NCI-H128 (cell line): ENCODE data around the gene RAB3C.
"Not testable (repeated sequence)": the region's sequence is repeated elsewhere in the genome, so short reads cannot be mapped to it uniquely, and the experiment has no call there.

Source experiments
- DNase-seq: peaks from one replicate; lab custom pipeline; 2025; ENCODE audit not compliant: unreplicated experiment; lab: John Stamatoyannopoulos, UW

The RAB3C gene

DNA sequence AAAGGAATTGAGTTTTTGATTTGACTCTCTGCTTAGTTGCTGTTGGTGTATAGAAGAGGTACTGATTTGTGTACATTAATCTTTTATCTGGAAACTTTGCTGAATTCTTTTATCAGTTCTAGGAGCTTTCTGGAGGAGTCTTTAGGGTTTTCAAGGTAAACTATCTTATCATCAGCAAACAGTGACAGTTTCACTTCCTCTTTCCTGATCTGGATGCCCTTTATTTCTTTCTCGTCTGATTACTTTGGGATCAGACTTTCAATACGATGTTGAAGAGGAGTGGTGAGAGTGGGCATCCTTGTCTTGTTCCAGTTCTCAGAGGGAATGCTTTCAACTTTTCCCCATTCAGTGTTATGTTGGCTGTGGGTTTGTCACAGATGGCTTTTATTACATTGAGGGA, 17.7 kb downstream of the RAB3C start:
- not testable (repeated sequence) for DNase-seq

DNA sequence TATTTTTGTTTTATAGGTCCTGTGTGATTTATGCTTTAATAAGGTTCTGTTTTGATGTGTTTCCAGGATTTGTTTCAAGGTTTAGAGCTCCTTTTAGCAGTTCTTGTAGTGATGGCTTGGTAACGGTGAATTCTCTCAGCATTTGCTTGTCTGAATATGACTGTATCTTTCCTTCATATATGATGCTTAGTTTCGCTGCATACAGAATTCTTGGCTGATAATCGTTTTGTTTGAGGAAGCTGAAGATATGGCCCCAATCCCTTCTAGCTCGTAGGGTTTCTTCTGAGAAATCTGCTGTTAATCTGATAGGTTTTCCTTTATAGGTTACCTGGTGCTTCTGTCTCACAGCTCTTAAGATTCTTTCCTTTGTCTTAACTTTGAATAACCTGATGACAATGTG, 20.0 kb downstream of the RAB3C start:
- not testable (repeated sequence) for DNase-seq

DNA sequence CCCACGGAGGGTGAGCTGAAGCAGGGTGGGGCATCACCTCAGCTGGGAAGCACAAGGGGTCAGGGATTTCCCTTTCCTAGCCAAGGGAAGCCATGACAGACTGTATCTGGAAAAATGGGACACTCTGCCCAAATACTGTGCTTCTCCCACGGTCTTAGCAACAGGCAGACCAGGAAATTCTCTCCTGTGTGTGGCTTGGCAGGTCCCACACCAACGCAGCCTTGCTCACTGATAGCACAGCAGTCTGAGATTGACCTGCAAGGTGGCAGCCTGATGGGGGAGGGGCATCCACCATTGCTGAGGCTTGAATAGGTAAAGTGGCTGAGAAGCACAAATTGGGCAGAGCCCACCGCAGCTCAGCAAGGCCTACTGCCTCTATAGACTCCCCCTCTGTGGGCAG, 23.2 kb downstream of the RAB3C start:
- DNase-seq: no peak

DNA sequence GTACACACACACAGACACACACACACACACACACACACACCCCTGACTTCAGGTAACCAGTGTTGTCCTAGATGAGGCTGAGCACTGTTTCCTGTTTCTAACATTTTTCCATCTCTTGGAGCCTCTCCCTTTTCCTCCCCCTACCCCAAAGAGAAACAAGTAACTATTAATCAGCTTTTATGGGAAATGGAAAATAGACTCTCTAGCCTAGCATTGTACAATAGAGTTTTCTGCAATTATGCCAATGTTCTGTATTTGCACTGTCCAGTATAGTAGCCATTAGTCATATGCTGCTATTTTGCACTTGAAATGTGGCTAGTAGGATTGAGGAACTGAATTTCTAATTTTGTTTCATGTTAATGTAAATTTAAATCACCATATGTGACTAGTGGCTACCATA, 33.1 kb downstream of the RAB3C start:
- DNase-seq: no peak

- no peak for DNase-seq
Observed at GRCh38 chr5:58617241-58617640, 34.4 kb downstream of the RAB3C start.

GRCh38 chr5:58620336-58620735, 37.5 kb downstream of the RAB3C start:
- no peak for DNase-seq

DNA sequence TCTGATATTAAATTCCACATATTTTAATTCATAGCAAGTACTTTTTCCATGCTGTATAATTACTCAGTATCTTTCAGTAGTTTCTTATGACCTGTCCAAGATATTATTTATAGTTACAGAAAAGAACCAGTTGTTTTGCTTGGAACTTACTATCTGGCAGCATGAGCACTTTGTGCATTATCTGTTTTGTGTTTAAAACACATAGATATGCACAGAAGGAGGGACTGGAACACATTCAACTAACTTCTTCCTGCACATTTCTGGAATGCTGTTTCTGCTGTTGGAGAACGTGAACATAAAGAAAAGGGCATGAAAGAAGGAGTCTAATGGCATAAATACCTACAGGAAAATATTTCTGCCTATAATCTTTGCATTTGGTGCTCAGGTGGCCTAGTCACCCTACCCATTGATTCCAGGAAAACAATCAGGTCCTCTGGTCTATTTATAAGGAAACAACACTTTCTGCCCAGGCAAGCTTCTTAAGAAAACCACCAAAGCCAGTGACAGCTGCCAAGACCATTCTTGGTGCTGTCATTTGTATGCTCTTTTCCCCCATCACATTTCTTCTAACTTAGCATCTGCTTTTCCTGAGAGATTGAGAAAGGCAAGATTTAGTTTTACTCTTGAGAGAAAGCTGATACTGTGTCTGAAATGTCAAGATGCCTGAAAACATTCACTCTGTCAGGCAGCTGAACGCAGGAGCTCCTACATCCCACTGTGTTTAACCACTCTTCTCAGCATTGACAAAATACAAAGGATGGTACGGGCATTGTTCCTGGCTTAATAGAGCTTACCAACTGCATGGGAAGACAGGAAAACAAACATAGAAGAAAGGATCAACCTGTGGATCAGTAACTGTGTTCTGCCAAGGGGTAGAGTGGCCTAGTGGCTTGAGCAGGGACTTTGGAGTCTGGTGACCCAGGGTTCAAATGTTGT, 40.3 kb downstream of the RAB3C start:
- DNase-seq: no peak

DNA sequence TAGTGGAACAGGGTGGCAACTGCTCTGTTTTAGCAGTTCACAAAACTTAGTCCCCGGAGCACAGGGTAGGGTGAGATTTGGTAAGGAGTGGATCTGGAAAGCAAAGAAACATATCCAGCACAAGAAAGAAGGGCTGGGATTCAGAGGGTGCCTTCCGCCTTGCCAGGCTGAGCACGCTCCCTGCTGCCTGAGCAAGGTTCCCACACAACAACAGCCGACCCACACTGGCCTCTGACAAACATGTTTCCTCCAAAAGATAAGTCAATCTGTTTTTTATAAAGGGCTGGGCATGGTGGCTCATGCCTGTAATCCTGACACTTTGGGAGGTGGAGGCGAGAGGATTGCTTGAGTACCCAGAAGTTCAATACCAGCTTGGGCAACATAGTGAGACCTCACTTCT, 45.8 kb downstream of the RAB3C start:
- no peak for DNase-seq

DNA sequence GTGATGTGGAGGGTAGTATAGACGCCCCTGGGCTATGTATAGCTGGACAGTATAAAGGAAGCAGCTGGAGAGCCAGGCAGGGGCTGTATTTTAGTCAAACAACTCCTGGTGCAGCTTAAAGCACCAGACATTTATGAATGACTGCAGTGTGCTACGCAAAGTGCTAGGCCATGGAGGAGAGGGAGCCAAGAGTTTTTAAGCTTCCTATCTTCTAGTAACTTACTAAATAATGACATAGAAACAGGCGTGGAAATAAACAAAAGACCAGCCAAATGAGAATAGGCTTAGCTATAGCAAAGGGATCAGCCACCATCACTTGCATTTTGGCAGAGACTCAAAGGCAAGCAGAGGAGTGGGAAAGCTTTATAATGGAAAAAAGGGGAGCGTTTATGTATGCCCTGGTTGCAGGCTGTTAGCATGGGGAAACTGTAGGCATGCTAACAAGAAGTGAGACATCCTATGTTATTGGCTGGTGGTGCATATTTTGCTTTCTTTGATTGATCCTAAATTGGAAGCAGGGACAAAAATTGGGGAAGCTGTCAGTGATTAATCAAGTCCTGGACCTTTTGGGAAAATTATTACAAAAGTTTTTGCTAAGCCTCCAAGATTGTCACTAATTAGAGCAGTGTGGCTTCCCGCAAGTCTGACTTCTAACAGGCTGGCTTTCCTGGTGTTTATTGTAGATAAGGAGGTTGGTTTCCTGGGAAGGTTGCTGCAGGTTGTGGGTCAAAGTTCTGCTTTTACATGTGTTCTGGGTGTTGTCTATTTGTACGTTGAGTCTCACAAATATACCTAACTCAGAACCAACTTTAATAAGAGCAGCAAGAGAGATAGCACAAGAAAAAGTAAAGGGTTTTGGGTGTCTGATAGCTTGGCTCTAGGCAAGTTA, 46.6 kb downstream of the RAB3C start:
- DNase-seq: no peak

DNA sequence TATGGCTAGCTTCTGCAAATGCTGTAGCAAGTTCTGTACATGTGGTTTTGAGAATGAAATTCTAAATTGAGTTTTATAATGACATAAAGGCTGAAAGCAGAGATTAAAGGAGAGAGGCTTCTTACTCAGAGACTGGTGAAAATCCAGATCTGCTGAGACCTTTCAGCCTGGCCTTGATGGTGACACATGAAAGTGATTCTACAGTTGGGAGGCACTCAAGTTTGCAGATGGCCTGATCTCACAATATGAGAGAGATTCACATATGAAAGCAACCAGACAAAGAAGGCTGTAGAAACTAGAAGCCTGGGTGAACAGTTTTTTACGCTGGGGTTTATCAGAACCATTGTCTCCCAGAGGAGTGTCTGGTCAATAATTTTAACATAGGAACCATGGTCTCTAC, 49.0 kb downstream of the RAB3C start:
- DNase-seq: no peak

GRCh38 chr5:58635416-58635815, 52.5 kb downstream of the RAB3C start:
- no peak for DNase-seq

DNA sequence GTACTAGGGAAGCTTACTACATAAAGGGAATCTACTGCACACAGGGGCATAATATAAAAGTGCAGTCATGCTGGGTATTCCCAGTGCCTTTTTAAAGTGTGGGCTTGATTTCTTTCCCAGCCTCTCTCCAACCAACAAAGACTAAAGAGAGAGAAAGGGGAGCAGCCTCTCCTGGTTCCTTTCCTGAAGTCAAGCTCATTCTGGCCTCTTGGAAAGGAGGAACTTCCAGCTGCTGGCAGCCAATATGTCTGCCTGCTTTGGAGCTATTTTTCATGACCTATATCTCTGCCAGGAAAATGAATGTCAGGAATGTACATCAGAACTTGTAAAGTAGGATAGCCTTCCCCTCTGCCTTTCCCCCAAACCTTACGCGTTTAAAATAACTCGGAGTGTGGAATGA, 57.1 kb downstream of the RAB3C start:
- DNase-seq: no peak

DNA sequence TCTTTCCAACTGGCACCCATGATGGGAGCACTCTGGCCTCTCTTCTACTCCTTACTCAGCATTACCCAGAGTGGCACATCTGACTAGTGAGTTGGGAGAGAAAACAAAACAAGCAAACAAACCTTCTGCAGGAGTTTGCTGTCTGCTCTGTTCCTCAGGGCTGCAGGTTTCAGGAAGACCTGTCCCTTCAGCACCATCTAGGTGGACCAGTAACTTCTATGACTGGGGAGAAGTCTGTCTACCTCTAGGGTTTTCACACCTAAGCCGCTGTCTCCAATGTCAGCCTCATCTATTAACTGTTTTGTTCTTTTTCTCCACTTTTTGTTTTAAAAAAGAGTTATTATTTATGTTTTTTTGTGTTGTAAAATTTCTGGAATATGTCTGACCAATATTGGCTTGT, 58.7 kb downstream of the RAB3C start:
- DNase-seq: no peak

DNA sequence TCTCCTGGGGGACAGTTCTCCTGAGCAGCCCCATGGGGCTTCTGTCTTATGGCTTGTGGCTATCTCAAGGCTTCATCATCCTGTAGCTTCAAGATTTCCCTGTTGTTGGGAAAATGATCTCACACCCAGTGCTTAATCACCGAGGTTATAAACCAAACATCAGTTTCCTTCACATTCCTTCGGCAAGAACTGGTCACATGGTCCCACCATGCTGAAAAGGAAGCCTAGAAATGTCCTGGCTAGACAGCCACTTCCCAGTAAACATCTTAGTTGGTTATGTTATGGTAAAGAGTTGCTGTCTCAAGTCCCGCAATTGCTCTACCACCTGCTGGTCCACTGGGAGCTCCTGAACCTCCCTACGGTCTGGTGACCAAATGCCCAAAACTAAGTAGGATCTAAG, 66.0 kb downstream of the RAB3C start:
- DNase-seq: no peak

GRCh38 chr5:58649716-58650115, 66.8 kb downstream of the RAB3C start:
- no peak for DNase-seq

- no peak for DNase-seq
Observed at GRCh38 chr5:58653521-58653920, 70.6 kb downstream of the RAB3C start.

DNA sequence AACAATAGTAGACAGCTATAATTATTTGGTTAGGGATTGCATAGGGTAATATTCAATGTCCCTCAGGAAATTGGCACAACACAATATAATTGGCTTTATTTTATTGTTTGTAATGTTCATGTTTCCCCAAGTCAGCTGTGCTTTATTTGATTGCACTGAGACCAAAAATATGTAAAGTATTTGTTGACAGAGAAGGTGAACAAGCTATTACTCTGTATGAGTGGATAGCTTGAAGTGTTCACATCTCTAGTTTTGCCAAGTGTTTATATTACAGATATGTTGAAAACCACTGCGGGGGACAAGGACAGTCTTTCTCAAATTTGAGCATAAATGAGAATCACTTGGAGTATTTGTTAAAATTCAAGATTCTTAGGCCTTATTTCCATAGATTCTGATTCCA, 83.3 kb downstream of the RAB3C start:
- DNase-seq: no peak

- no peak for DNase-seq
Observed at GRCh38 chr5:58666598-58667581, 84.0 kb downstream of the RAB3C start.

GRCh38 chr5:58670582-58670981, 87.7 kb downstream of the RAB3C start:
- no peak for DNase-seq

GRCh38 chr5:58671155-58671554, 88.3 kb downstream of the RAB3C start:
- DNase-seq: no peak

DNA sequence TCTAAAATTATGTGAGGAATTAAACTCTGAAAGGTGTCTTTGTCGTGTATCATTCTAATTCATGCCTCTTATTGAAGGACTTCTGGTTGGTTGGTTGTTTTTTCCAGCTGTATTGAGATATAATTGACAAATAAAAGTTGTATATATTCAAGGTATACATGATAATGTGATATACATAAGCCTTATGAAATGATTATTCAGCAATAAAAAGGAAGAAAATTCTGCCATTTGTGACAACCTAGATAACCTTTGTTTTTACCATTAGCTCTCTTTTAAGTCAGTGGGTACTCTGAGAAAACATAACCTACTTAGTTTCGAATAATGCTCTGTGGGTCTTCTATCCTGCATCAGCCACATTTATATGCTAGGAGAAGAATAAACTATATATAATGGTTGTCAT, 89.6 kb downstream of the RAB3C start:
- DNase-seq: no peak
